Measurements from ENCODE around the gene HMGN1.

The HMGN1 gene

DNA sequence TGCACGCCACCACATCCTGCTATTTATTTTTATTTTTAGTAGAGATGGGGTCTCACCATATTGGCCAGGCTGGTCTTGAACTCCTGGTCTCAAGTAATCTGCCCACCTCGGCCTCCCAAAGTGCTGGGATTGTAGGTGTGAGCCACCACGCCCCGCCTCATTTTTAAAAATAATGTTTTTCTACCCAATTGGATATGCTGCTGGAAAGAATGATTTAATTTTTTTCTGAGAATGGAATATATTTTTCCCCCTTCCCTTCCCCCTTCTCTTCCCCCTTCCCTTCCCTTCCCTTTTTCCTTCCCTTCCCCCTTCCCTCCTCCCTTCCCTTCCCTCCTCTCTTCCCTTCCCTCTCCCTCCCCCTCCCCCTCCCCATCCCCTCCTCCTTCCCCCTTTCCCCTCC lies 17.7 kb upstream of the HMGN1 start:
- no peak for DNase-seq

DNA sequence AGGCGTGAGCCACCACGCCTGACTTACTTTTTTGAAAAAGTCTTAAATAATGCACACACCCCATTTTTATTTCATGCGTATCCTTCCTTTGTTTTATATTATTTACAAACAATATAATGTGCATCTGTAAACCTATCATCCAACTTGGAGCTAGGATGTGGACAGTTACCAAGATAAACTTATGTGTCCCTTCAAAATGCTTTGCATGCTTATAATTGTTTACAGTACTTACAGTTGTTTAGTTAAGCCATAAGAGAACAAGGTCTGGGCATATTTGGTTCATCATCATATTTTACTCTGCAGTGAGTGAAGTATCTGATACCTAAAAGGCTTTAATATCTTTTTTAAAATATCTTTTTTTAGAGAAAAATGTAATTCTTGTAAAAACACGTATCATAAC lies 16.1 kb upstream of the HMGN1 start:
- DNase-seq, result no peak

DNA sequence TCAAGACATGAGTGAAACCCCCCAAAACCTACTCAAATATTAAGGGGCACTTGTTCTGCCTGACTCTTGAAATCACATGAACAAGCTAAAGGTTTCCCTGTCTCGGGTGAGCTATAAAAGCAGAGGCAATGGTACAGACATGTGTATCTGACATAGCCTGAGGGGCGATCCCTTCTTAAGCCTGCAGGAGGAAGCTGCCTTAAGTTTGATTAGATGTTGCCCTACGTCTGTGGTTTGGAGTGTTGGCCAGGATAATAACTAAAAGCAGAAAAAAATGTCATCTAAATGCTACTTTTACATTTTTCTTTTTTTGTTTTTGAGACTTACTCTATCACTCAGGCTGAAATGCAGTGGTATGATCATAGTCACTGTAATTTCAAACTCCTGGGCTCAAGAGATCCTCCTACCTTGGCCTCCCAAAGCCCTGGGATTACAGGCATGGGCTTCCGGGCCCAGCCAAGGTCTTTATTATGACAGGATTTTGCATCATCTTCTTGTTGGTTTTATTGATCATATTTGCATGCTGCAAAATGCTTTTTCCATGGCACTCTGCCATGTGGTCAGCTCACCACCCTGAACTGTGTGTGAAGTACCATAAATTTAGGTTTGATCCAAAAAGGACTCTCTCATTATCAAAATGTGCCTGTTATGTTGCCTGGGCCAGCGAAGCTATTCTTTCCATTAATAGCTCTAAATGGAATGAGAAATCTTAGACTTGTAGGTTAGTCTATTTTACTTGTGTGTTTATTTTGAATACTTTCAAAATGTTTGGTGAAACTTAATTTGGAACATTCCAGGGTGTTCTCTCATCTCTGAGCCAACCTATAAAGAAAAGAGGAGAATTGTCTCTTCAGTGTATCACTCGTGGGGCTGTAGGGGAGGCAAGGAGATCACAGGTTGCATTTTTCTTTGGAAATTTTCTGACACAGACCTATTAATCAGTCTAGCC lies 15.0 kb upstream of the HMGN1 start:
- DNase-seq, result no peak

DNA sequence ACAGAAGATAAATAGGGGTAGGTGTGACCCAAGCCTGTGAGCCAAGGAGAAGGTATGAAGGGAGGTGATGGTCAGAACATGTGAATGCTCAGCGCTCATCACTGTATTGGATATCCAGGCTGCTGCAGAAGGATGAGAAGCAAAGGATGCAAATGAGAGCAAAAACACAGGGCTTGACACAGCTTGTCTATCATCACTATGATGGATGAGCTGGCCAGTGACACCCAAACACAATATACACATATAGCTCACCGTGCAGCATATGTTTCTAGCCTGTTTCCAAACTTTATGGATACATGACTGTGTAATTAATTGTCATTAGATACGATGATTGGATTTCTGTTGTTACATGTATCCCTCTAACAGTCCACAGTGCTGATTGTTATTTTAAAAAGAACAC lies 13.8 kb upstream of the HMGN1 start:
- no peak for DNase-seq

DNA sequence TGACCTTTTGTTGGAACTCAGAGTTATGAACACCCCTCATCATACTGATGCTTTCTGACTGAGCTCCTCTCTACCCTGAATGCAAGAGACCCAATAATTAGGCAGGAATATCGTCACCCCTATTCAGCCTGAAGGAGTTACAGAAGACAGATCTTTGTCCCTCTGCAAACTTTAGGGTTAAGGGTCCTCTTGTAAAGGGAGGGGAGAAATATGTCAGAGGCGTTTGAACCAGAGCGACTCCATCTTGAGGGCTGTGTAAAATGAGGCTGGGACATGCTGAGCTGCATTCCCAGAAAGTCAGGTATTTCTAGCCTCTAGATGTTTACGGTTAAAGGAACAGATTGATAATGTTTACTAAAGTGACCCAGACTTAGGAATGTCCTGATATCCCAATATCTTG lies 10.5 kb upstream of the HMGN1 start:
- DNase-seq, result no peak

DNA sequence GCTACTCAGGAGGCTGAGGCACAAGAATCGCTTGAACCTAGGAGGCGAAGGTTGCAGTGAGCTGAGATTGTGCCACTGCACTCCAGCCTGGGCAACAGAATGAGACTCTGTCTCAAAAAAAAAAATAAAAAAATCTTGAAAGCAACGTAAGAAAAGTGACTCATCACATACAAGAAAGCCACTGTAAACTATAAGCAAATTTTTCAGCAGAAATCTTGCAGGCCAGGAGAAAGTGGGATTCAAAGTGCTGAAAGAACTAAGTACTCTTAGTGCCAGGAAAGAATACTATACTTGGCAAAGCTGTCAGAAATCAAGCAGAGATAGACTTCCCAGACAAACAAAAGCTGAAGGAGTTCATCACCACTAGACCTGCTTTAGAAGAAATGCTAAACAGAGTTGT lies 4.4 kb upstream of the HMGN1 start:
- DNase-seq, result no peak

DNA sequence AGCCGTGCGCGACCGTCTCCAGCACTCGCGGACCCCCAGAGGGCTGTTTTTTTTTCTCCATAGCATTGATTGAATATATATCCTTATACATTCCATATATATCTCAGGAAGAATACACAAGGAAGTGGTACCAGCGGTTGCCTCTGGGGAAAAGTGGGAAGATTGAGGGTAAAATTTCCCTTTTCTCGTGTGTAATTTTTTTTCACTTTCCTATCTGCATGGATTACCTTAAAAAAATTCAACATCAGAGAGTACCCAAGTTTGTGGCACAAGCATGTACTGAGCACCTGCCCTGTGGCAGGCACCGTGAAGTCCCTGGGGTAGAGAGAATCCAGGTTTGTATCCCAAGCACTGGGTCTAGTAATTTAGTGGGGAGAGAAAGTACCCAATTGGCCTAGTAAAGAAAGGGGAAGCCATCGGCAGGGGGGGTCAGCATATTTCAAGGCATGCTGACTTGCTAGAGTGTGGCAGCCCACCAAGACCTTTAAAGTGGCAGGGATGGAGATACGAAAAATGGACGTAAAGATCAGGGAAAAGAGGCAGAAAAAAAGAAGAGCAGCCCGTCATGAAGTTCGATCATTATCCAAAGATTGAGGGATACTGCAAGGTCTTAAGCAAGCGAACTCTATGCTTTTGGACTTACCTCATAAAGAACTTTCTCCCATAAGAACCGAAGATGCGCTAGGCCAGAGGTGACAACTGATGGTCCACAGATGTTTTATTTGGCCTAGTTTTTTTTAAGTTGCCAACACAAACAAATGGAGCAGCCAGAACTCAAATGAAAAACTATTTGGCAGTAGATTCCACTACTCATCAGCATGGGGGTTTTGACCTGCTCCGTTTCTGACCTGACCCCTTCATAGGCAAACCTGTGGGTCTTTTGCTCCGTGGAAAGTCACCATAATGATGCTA lies 1.5 kb upstream of the HMGN1 start:
- DNase-seq, result no peak

DNA sequence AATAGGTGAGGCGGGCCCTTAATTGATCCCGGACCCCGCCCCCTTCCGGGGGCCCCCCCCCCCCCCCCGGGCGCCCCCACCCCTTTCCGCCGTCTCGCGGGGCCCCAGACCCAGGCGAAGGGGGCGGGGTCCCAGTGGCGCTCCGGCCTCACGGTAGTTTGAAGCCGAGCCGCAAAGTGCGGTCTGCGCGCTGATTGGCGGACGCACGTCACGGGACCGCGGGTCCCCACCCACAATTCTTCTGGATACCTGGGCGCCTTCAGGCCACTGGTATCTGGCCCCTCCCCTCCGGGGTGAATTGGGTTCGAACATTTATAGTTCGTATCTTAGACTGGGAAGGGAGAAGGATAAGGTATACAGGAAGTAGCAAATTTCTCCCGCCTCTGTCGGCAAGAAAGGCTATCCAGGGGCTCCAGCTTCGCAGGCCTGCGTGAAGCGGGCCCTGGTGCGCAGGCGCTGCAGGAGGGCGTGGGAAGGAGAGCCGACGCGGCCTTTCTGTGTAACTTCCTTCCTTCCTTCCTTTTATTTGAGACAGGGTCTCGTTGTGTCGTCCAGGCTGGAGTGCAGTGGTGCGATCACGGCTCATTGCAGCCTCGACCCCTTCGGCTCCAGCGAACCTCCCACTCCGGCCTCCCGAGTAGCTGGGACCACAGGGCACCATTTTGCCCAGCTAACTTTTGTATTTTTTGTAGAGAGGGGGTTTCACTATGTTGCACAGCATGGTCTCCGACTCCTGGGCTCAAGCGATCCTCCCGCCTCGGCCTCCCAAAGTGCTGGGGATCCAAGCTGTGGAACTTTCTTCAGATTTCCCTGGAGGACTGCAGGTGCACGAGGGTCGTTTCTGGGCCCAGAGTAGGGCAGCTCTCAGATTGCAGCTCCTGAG lies 564 bp upstream of the HMGN1 start:
- peak; percentile 77 for DNase-seq

DNA sequence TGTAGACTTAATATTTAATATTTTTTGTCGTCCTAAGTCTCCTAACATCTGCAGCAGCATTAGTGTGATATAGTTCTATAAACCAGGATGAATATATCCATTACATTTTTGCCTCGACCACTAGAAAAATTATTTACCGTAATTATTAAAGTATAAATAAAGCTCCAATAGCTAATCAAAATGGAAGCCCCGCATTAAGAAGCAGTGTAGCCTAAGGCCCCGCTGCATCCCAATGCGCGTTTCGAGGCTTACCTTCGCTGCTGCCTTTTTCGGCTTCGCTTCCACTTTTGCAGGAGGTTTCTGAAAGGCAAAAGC lies 891 bp downstream of the HMGN1 start:
- no peak for DNase-seq

DNA sequence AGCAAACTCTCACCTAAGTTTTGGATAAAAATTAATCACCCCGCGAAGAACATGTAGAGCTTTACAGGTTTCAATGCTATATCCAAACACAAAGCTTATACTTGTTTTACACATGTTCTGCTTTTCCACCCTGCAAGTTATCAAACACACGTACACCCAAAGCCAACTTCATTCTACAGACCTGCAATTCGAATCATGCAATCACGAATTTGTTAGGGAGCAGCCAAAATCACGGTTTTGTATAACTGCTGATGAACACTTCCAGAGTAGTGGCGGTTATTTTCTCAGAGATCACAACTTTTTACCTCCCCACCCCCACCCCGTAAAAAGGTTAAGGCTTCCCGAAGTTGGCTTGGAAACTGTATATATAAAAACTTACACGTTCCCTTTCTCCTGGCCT lies 1.4 kb downstream of the HMGN1 start:
- DNase-seq, result no peak

DNA sequence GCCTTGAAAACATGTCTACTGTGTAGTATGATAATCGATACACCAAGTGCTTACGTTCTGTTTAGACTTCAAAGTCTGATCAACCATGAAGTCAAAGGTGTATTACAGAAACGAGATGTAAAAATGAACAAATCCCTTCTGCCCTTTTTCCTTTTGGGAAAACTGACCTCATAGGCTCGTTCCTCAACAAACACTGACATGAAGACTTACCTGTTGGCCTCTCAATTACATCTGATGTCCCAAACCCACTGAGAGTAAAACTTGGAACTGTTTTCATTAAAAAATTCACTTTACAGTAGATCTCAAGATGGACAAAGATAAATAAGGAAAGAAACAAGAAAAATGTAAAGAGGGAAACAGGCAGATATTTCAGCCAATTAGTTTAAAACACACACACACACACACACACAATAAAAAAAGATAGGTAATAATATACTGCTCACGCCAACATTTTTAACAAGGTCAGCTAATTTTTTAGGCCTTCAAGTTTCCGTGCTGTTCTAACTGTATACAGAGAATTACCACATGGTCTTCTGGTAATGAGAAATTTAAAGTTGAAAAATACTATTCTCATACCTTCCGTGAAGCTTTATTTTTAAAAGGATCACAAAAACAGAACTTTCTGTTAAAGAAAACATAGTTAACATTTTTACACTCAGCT lies 2.1 kb downstream of the HMGN1 start:
- no peak for DNase-seq

DNA sequence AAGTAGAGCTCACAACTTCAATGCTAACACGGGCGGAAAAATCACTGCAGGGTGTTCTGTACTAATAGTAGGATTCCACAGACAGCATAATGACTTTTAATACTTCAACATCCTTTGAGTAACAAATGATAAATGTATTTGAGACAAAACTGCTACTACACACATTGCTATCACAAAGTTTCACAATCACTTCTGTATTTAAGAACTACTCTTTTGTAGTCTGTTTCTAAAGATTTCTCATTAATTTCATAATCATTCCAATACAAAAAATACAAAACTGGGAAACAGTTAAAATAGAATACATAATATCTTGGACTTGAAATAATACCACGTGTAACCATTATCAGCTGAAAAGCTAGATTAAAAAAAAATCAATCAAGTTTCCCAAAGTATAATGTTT lies 2.7 kb downstream of the HMGN1 start:
- DNase-seq, result no peak

DNA sequence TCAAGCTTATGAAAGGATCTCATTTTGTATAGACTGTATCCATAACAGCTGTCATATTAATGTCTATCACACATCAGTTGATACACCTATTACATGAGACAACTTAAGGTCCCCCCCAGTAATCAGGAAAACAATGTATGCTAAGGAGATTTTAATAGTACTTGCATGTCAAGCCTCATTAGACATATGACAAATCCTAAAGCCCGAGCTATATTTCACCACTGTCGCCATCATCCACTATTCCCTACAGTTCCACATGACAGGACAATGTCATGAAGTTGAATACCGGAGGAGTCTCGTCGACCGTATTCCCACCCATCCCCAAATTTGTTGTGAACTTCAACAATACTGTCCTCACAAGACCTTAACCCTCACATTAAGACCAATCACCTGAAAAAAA lies 3.4 kb downstream of the HMGN1 start:
- no peak for DNase-seq

DNA sequence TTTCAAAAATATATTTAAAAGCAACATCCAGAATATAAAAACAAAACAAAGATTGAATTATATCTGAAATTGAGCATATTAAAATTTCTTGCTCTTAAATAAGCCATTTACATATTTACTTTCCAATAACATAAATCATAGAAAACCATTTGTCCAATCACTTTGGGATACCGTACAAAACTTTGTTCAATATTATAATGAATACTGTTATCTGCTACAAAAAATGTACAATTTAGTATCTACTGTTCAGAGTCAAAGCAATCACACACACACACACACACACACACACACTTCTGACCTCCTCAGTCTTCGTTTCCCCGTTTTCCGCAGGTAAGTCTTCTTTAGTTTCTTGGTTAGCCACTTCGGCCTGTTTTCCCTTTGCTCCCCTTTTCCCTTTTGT lies 4.0 kb downstream of the HMGN1 start:
- no peak for DNase-seq

DNA sequence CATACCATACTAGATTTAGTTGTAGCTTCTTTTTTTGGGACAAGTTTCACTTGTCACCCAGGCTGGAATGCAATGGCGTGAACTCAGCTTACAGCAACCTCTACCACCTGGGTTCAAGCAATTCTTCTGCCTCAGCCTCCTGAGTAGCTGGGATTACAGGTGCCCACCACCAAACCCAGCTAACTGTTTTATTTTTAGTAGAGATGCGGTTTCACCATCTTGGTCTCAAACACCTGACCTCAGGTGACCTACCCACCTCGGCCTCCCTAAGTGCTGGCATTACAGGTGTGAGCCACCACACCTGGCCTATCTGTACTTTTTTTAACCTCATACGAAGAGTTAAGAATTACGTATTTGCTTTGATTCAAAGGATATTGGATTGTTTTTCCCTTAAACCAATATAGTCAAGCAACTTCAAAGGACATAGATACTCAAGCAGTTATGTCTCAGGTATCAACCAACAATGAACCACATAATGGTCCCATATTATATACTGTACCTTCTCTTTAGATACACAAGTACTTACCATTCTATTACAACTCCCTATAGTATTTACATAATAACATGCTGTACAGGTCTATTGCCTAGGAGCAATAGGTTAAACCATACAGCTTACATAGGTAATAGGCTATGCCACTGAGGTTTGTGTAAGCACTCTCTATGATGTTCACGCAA lies 7.5 kb downstream of the HMGN1 start:
- DNase-seq, result no peak

DNA sequence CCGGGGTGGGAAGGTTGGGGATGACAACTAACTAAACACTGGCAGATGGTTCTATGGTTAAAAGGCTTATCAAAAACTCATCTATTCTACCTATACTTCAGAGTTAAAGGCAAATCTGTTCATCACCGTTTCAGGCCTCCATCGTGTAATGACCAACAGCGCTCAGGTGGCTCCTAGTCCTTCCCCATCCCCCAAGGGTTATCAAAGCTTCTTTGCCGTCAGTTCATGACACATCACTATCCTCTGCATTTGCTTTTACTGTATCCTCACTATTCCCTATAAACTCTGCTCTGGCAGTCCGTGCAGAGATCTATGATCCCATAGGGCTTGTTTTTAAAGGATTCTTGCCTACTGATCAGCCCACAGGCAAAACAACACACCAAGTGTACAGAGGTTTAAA lies 8.2 kb downstream of the HMGN1 start:
- no peak for DNase-seq

DNA sequence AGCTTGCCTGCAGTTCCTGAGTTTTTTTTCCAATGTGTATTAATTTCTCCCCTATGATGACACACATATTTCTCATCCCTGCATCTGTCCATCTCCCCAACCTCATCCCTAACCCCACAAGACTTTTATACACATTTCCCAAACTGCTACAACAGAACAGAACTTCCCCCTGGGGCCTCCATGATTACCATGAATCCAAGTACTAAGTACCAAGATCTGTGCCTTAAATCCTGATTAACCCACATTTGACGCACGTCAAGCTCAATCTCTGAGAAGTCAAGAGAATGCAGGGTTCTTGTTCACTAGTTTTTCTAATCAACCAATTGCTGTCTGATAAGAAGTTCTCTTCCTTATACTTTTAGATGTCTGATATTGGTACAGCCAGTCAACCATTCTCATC lies 9.7 kb downstream of the HMGN1 start:
- no peak for DNase-seq

DNA sequence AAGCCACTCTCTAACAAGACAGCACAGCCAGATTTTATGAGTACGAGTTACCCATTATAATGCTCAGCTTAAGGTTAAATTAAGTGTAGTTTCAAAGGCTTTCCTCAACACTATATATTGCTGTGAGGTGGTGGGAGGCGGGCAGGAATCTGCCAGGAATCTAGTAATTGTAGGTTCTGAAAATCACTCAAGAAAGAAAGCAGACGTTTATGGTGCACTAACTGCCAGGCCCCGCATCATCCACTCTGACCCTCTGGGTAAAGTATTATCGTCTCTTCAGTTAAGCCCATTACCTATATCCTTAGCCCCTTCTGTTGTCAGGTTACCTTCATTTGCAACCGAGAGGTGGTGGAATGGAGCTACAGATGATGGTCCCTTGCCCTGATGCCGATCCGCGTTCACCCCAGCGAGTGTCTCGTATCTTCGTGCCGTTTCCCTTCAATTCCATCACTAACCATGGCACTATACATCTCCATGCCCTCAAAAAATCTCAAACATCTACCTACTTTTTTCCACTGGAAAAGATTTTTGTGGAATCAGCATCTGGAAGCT lies 12.4 kb downstream of the HMGN1 start:
- no peak for DNase-seq

DNA sequence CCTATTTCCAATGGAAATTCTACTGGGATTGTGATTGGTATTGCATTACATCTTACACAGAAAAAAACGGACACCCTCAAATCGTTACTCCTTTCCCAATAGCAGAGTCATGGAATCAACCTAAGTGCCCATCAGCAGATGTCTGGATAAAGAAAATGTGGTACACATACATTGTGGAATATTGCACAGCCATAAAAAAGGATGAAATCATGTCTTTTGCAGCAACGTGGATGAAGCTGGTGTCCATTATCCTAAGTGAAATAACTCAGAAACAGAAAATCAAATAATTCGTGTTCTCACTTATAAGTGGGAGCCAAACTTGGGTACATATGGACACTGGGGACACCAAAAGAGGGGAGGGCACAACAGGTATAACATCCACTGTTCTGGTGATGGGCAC lies 14.3 kb downstream of the HMGN1 start:
- no peak for DNase-seq

DNA sequence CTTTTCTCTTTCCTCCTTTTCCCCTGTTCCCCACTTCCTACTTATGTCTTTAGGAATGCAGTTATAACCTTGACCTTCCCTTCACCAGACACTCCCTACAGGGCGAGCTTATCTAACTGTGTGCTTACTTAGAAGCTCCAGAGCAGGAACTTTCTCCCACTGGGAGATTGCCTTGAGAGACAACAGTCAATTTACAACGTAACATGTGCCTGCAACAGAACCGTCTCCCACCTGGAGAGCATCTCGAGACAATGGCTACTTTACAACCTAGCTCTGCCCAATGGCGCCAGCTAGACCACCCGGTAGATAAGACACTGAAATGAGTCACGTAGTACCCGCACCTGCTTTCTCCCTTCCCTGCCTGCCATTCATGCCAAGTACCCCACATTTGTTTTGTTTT lies 16.7 kb downstream of the HMGN1 start:
- DNase-seq, result no peak

DNA sequence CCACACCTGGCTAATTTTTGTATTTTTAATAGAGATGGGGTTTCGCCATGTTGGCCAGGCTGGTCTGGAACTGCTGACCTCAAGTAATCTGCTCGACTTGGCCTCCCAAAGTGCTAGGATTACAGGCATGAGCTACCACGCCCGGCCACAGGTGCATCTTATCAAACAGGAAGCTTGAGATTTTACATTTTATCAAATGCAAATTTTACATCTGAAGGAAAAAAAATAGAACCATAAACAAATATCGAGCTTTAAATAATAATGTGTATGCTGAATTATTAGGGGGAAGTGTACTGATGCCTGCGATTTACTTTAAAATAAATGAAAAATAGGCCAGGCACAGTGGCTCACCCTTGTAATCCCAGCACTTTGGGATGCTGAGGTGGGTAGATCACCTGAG lies 18.9 kb downstream of the HMGN1 start:
- no peak for DNase-seq

DNA sequence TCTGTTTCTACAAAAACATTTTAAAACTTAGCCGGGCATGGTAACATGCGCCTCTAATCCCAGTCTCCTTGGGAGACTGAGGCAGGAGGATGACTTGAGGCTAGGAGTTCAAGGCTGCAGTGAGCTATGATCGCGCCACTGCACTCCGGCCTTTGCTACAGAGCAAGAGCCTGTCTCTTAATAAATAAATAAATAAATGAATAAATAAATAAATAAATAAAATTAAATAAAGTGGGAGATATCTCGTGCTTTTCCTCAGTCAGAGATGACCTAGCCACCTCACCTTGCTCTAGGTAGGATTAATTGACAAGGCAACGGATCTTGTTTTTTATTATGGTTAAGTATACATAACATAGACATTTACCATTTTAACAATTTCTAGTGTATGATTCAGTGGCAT lies 21.2 kb downstream of the HMGN1 start:
- no peak for DNase-seq

Data from SIG-M5 (cell line).